GM03348 (cell line): ENCODE data around the gene TET2.

ENCODE experiments used
- DNase-seq: peaks from one replicate; pipeline ENCODE4 v3.0.0; 2012; ENCODE audit warnings: low spot score

TET2 gene

DNA sequence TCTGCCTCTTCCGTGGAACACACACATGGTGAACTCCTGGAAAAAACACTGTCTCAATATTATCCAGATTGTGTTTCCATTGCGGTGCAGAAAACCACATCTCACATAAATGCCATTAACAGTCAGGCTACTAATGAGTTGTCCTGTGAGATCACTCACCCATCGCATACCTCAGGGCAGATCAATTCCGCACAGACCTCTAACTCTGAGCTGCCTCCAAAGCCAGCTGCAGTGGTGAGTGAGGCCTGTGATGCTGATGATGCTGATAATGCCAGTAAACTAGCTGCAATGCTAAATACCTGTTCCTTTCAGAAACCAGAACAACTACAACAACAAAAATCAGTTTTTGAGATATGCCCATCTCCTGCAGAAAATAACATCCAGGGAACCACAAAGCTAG lies 87.9 kb downstream of the TET2 start:
- no peak for DNase-seq

DNA sequence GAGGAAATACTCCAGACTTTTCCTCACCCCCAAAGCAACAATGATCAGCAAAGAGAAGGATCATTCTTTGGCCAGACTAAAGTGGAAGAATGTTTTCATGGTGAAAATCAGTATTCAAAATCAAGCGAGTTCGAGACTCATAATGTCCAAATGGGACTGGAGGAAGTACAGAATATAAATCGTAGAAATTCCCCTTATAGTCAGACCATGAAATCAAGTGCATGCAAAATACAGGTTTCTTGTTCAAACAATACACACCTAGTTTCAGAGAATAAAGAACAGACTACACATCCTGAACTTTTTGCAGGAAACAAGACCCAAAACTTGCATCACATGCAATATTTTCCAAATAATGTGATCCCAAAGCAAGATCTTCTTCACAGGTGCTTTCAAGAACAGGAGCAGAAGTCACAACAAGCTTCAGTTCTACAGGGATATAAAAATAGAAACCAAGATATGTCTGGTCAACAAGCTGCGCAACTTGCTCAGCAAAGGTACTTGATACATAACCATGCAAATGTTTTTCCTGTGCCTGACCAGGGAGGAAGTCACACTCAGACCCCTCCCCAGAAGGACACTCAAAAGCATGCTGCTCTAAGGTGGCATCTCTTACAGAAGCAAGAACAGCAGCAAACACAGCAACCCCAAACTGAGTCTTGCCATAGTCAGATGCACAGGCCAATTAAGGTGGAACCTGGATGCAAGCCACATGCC lies 89.7 kb downstream of the TET2 start:
- DNase-seq, result no peak

DNA sequence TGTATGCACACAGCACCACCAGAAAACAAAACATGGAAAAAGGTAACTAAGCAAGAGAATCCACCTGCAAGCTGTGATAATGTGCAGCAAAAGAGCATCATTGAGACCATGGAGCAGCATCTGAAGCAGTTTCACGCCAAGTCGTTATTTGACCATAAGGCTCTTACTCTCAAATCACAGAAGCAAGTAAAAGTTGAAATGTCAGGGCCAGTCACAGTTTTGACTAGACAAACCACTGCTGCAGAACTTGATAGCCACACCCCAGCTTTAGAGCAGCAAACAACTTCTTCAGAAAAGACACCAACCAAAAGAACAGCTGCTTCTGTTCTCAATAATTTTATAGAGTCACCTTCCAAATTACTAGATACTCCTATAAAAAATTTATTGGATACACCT lies 90.2 kb downstream of the TET2 start:
- DNase-seq, result no peak

DNA sequence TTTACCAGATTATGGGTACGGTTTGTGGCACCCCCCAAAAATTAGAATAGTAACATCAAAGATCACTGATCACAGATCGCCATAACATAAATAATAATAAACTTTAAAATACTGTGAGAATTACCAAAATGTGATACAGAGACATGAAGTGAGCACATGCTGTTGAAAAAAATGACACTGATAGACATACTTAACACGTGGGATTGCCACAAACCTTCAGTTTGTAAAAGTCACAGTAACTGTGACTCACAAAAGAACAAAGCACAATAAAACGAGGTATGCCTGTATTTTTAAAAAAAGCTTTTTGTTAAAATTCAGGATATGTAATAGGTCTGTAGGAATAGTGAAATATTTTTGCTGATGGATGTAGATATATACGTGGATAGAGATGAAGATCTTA lies 93.4 kb downstream of the TET2 start:
- no peak for DNase-seq

DNA sequence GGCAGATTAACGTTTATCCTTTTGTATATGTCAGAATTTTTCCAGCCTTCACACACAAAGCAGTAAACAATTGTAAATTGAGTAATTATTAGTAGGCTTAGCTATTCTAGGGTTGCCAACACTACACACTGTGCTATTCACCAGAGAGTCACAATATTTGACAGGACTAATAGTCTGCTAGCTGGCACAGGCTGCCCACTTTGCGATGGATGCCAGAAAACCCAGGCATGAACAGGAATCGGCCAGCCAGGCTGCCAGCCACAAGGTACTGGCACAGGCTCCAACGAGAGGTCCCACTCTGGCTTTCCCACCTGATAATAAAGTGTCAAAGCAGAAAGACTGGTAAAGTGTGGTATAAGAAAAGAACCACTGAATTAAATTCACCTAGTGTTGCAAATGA lies 94.8 kb downstream of the TET2 start:
- no peak for DNase-seq

DNA sequence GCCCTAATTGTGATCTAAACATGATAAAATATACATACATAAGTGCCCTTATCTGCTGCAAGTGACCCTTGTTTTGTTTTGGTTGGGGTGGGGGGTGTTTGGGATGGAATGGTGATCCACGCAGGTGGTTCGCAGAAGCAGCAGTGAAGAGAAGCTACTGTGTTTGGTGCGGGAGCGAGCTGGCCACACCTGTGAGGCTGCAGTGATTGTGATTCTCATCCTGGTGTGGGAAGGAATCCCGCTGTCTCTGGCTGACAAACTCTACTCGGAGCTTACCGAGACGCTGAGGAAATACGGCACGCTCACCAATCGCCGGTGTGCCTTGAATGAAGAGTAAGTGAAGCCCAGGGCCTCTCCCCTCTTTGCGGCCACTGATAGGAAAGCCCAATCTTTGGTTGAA lies 96.8 kb downstream of the TET2 start:
- no peak for DNase-seq

DNA sequence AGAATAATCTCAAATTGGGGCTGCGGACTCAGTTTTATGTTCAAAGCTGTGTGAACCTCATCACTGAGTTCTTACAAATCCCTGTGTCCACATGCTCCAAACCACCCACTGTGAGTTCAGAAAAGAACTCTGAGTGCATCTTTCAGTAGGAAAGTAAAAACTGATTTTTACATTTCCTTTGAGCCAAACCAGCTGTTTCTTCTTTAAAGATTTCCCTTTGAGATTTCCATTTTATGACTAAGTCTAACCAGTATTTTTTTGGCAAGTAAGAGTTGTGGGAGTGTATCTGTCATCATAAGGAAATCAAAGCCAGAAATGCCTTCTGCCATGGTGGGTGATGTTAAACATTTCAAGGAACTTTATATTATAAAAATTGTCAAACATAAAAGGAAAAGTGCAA lies 100.0 kb downstream of the TET2 start:
- DNase-seq, result peak; percentile 55

DNA sequence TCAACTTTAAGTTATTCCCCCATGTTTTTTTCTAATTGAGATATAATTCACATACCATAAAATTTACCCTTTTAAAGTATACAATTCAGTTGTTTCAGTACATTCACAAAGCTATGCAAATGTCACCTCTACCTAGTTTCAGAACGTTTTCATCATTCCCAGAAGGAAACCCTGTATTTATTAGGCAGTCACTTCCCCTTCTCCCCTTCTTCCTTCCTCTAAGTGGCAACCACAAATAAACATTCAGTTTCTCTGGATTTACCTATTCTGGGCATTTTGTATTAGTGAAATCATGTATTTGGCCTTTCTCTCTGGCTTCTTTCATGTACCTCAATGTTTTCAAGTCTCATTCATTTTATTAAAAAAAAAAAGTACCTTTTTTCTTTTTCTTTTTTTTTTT lies 101.9 kb downstream of the TET2 start:
- DNase-seq, result no peak

DNA sequence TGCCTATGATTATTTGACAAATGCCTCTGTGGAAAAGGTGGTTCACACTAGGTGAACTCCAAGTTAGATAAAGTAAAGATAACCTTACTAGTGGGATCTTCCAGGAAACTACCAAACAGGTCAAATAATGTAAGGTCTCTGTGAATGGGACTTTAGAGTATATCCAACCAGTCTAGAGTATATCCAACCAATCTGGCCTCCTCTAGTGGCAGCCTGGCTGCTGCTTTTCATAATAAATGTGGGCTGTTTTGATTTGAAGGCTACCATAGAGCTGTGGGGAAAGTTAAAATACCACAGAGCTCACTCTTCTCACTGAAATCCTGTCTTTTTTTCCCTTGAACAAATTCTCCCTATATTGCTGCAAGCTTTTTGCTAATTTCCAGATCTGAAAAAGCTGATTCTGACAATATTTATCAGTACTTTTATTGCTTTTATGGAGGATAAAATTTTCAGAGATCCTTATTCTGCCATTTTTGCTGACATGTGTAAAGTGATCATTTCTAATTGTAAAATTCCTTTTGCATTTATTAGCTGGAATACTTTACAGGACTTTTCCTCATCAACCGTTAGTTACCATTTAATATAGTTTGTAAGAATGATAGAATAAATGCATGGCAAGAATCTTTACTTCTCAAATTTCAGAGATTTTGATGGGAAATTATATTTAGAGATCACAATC lies 111.3 kb downstream of the TET2 start:
- DNase-seq, result no peak

DNA sequence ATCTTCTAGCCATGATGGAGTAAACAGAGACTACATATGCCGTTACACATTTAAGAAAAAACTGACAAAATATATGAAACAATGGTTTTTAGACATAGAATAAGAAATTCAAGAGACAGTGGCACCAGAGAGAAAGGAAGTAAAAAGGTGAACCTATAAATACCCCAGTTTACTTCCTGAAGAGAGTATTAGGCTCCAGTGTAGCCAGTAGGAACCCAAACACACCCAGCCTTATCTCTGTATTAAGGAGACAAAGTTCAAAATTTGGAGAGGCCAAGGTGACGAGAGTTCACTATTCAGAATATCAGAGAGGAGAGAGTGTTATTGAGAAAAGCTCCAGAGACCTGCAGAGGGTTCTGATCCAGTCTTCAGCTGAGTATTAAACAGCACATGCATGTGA lies 119.0 kb downstream of the TET2 start:
- no peak for DNase-seq

DNA sequence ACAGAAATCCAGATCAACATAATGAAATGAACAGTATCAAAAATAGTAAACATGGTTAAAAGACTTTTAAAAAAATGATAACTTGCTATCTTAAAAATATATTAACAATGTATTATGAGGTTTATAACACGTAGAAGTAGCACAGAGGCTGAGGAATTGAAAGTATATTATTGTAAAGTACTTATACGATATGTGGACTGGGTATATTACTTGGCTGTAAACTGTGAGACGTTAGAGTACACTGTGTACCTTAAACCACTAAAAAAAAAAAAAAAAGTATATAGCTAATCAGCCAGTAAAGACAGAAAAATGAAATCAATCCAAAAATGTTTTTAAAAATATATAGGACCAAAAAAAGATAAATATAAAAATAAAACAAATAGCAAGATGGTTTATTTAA lies 120.6 kb downstream of the TET2 start:
- DNase-seq, result no peak

DNA sequence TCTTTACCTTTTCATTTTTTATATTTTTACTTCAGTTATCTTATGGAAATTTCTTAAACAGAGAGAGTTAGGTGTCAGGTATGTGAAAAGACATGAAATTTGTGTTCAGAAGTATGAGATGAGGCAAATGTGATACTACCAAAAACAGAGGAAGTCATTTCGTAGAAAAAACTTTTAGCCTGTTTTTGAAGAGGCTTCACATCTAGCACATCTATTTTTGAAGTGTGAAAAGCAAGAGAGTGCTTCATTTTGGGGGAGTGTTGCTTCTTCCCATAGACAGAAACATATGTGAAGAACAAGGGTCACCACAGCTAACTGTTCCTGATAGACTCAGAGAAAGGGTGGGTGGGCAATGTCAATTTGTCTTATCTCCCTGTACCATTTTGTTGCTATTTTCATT lies 125.3 kb downstream of the TET2 start:
- no peak for DNase-seq

DNA sequence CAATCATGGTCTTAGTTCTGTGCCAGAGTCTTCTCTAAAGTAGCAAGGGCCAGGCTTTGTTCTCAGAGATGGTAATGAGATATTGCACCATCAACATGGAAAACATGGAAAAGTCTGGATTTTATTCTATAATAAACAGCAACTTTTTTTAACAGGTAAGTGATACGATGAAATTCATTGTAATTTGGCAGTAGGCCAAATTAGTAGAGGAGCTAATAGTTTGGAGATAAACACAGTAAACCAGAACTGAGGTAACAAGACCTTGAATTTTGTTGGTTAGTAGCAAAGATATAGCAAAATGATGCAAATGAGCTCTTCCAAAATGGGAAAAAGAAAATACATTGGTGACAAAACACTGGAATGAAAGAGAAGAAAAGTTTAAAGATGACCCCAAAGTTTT lies 126.6 kb downstream of the TET2 start:
- DNase-seq, result no peak

DNA sequence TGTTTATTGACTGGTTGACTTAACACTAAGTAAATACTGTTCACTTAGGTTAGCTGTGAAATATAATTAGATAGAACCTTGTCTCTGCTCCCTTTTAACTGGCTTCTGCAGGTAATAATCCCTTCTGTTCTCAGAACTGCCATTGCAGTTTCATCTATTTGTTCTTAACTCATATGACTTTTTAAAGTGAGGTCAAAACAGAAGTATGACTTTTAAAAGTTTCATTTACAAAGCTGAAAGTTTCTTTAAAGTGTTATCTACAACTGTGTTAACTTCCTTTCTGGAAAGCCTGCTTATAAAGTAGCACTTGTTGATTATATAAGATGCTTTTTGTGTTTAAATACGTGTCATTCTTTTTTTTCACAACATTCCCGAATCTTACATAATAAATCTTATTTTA lies 127.4 kb downstream of the TET2 start:
- no peak for DNase-seq

DNA sequence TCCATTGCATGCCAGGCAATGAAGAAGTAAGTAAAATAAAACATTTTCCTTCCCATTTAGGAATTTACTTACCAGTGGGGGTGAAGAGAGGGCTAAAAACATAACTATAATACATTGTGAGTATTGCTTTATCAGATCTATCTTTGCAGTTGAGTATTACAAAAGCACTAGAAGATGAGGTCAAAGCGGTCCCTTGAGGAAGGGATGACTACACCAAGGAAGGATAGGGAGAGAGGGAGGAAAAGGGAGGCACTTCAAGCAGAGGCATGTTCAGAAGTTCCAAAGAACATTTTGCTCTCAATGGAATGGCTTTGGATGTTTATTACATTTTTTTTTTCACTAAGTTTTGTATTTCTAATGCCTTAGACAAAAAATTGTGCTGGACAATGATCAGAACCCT lies 127.8 kb downstream of the TET2 start:
- DNase-seq, result no peak

DNA sequence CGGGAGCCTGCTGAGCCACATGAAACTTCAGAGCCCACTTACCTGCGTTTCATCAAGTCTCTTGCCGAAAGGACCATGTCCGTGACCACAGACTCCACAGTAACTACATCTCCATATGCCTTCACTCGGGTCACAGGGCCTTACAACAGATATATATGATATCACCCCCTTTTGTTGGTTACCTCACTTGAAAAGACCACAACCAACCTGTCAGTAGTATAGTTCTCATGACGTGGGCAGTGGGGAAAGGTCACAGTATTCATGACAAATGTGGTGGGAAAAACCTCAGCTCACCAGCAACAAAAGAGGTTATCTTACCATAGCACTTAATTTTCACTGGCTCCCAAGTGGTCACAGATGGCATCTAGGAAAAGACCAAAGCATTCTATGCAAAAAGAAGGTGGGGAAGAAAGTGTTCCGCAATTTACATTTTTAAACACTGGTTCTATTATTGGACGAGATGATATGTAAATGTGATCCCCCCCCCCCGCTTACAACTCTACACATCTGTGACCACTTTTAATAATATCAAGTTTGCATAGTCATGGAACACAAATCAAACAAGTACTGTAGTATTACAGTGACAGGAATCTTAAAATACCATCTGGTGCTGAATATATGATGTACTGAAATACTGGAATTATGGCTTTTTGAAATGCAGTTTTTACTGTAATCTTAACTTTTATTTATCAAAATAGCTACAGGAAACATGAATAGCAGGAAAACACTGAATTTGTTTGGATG lies 129.9 kb downstream of the TET2 start:
- no peak for DNase-seq

DNA sequence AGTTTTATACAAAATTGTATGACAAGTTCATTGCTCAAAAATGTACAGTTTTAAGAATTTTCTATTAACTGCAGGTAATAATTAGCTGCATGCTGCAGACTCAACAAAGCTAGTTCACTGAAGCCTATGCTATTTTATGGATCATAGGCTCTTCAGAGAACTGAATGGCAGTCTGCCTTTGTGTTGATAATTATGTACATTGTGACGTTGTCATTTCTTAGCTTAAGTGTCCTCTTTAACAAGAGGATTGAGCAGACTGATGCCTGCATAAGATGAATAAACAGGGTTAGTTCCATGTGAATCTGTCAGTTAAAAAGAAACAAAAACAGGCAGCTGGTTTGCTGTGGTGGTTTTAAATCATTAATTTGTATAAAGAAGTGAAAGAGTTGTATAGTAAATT lies 131.0 kb downstream of the TET2 start:
- no peak for DNase-seq

DNA sequence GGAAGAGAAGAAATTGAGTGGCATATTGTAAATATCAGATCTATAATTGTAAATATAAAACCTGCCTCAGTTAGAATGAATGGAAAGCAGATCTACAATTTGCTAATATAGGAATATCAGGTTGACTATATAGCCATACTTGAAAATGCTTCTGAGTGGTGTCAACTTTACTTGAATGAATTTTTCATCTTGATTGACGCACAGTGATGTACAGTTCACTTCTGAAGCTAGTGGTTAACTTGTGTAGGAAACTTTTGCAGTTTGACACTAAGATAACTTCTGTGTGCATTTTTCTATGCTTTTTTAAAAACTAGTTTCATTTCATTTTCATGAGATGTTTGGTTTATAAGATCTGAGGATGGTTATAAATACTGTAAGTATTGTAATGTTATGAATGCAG lies 132.6 kb downstream of the TET2 start:
- no peak for DNase-seq

DNA sequence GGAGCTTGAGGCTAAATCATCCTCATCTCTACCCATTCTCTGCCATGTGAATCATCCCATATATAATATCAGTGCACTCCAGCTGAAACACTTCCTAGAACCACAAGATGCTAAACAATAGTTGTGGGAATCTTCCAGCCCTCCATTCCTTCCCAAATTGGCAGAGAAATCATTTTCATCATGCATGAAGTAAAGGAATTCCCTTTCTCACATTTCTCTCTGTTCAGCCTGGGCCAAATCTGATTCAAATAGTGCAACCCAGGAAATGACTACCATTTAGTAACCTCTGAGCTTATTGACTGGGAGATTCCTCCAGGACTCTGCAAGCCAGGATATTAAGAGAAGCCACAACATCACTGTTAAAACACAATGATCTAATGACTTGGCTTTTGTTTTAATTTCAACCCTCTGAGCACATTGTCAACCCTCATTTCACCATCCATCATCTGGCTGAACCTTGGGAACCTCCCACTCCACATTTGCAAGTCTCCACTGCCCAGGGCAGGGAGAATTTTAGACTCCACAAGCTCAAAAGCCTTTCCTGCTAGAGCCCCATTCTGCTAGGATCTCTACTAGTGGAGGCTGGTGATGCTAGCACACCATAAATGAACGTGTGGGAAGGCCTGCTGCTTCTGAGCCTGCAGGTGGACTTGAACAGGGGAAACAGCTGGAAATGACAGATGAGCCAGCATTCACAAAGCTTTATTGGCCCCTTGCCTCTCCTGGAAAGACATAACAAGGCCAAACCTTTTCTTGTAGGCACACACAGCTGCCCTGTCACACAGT lies 133.9 kb downstream of the TET2 start:
- peak; percentile 78 for DNase-seq

DNA sequence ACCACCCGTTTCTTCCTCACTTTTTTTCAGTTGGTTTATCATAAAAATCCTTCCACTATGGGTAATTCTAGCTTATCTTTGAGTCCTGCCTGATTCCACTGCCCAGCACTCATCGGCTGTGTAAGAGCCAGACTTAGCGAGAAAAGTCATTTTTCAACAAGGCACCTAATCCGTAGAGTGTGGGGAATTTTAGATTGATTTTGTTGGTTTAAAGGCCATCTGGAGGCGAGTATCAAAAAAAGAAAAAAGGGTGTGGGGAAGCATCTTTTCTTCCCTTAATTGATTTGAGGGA lies 134.4 kb downstream of the TET2 start:
- no peak for DNase-seq

DNA sequence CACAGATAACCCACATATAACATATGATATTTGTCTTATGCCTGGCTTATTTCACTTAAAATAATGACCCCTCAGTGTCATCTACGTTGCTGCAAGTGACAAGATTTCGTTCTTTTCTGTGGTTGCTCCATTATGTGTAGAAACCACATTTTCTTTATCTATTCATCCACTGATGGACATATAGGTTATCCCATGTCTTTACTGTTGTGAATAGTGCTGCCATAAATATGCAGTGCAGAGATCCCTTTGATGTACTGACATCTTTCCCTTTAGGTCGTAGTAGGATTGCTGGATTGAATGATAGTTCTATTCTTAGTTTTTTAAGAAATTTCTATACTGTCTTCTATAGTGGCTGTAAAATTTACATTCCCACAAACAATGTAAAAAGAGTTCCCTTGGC lies 135.8 kb downstream of the TET2 start:
- no peak for DNase-seq

DNA sequence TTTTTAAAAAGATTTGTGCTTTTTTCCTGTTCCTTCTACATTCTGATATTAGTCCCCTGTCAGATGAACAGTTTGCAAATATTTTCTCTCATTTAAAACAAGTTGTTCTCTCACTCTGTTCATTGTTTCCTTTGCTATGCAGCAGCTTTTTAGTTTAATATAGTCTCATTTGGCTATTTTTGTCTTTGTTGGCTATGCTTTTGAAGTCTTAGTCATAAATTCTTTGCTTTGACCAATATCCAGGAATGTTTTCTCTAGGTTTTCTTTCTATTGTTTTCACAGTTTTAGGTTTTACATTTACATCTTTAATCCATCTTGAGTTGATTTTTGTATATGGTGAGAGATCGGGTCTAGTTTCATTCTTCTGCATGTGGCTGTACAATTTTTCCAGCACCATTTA lies 136.8 kb downstream of the TET2 start:
- DNase-seq, result no peak

DNA sequence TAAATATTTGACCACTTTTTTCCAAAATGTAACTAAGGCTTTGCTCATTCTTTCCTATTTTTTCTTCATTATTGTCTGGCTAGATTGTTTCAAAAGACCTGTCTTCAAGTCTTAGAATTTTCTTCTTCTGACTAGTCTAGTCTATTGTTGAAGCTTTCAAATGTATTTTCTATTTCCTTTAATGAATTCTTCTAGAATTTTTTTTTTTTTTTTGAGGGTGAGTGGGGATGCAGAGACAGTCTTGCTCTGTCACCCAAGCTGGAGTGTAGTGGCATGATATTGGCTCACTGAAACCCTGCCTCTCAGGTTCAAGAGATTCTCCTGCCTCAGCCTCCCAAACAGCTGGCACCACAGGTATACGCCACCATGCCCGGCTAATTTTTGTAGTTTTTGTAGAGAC lies 141.4 kb downstream of the TET2 start:
- DNase-seq, result no peak
